Adrenal gland (tissue), 12 donors: ENCODE measurements around the gene SAMD4B. TPM values are rescaled to one million over a fixed set of nuclear protein-coding genes. Genes with fewer than 3 reads are reported as not detected.

Source experiments
- DNase-seq, 7 donors: peaks; one replicate each; pipeline ENCODE4 v3.0.0-alpha.2; 2019 to 2020
- H3K27ac ChIP-seq, 5 donors: fragments of 200-600 bp; sonication (generic) in 4 of 5; 1 replicate in 3 of 5; 2 replicates in 2 of 5; pipeline versions ENCODE4 v1.5.1 to v1.8.0; 2016 to 2020; ENCODE audit warnings: mild to moderate bottlenecking in 1 of 5
- H3K27me3 ChIP-seq: fragments of 200-600 bp; 2 replicates; pipeline ENCODE4 v1.8.0; 2021
- H3K36me3 ChIP-seq, 2 donors: fragments of 200-600 bp; replicated peaks in 1 of 2; 1 replicate in 1 of 2; 2 replicates in 1 of 2; pipeline versions ENCODE4 v1.5.1 to v1.8.0; 2018 to 2022
- H3K4me1 ChIP-seq, 2 donors: fragments of 200-600 bp; replicated peaks in 1 of 2; 1 replicate in 1 of 2; 2 replicates in 1 of 2; pipeline versions ENCODE4 v1.5.1 to v1.8.0; 2018 to 2021
- H3K4me3 ChIP-seq, 4 donors: fragments of 200-600 bp; sonication (generic) in 3 of 4; one replicate each; pipeline ENCODE4 v1.5.1; 2016 to 2018
- H3K9me3 ChIP-seq, 3 donors: fragments of 200-600 bp; sonication (generic) in 1 of 3; replicated peaks in 1 of 3; 1 replicate in 2 of 3; 2 replicates in 1 of 3; pipeline versions ENCODE4 v1.5.1 to v1.8.0; 2016 to 2021
- CTCF ChIP-seq, 6 experiments: fragments of 450-650 bp in 4 of 6; fragments of 200-600 bp in 2 of 6; sonication (generic) in 1 of 6; IDR thresholded peaks; 1 replicate in 5 of 6; 2 replicates in 1 of 6; pipeline versions ENCODE4 v1.5.1 to v1.8.0; 2016 to 2021; ENCODE audit warnings: antibody characterized with exemption in 6 of 6, mild to moderate bottlenecking in 2 of 6, moderate library complexity in 1 of 6
- POLR2A ChIP-seq, 2 donors: fragments of 450-650 bp; IDR thresholded peaks; one replicate each; pipeline ENCODE4 v1.6.1; 2017; ENCODE audit warnings: antibody characterized with exemption in 2 of 2, mild to moderate bottlenecking in 2 of 2, moderate library complexity in 1 of 2
- WGBS, 4 donors: extraction: QIAGEN DNeasy Blood & Tissue Kit in 2 of 4; methylation state at CpG; one replicate each; pipeline versions ENCODE4 v1.1.5 to v1.1.7; 2013 to 2017; 5-methylcytosine and 5-hydroxymethylcytosine counted together
- intact Hi-C, 2 donors: fragments of 100-400 bp; cut with DNase I; formaldehyde crosslinking; loops; one replicate each; pipeline versions ENCODE4 v1.14.1 to v1.15.0; 2022 to 2023
- polyA plus RNA-seq, 3 donors: library from polyadenylated mRNA; stranded (reverse); fragments of 200-250 nt in 2 of 3; fragments of 350-450 nt in 1 of 3; fragmentation: Illumina TruSeq in 1 of 3; extraction: RNeasy Lipid Tissue Mini Kit (QIAGEN cat#74804) in 1 of 3; gene quantifications; one replicate each; pipeline ENCODE4 v1.2.3, GENCODE V29; 2013 to 2014
- total RNA-seq, 9 donors: library from RNA; depleted of rRNA in 4 of 9; stranded (reverse); fragments of >200 nt in 4 of 9; fragments of 120-200 nt in 1 of 9; fragmentation: NEBNext Ultra II Directional in 1 of 9; extraction: Animal tissue kit (Norgen Biotek cat#: 25700) in 1 of 9; gene quantifications; one replicate each; pipeline versions ENCODE4 v1.1.0 to v1.2.4, GENCODE V29; 2013 to 2023
- donor health status: healthy with polysubstance abuse.
- donor health status: Bipolar disorder and iron deficiency.
- donor health status: DM: yes; HTN: yes; CAD: no.
- donor health status: DM: no; HTN: no; CAD: no.
- donor health status: DM: no; HTN: no; CAD: no.
- donor health status: DM: yes; HTN: yes; CAD: no.

Gene SAMD4B
- total and polyA plus RNA-seq, 12 donors = 37.9 to 280 (median 98.6) TPM

- no peaks in the 10 kb centered on the region for H3K9me3 ChIP-seq
- WGBS, 4 donors = 83 to 94% (median 88%) methylated on average over 1 of the region's 1 CpG
- no peaks in the 10 kb centered on the region for H3K4me1 ChIP-seq
- H3K36me3 ChIP-seq = no peaks in the 10 kb centered on the region
- intact Hi-C loops = no loop called here
- TF ChIP-seq POLR2A (IDR thresholded peaks at IDR 0.05) = no peak
- no peak for TF ChIP-seq CTCF (IDR thresholded peaks at IDR 0.05)
- no peak overlapping the region for H3K27ac ChIP-seq
- no peak overlapping the region for H3K4me3 ChIP-seq
- no peak for DNase-seq
- no peaks in the 10 kb centered on the region for H3K27me3 ChIP-seq
These were observed 26.3 kb upstream of the SAMD4B start for GRCh38 chr19:39315933-39316332.

- 85 to 93% (median 88%) methylated on average over 12 of the region's 12 CpGs for WGBS, 4 donors
- no peak overlapping the region for H3K4me3 ChIP-seq
- TF ChIP-seq CTCF (IDR thresholded peaks at IDR 0.05) (no peak), POLR2A (IDR thresholded peaks at IDR 0.05) (no peak)
- no peak overlapping the region for H3K27ac ChIP-seq
- DNase-seq = no peak
- intact Hi-C loops = no loop called here
- no peaks in the 10 kb centered on the region for H3K4me1 ChIP-seq
- H3K27me3 ChIP-seq = no peaks in the 10 kb centered on the region
- H3K36me3 ChIP-seq = no peaks in the 10 kb centered on the region
- H3K9me3 ChIP-seq = no peaks in the 10 kb centered on the region
These were observed 25.4 kb upstream of the SAMD4B start for GRCh38 chr19:39316627-39317321.

GRCh38 chr19:39317476-39317875, 24.7 kb upstream of the SAMD4B start:
- Histone ChIP-seq H3K27ac (no peak overlapping the region), H3K9me3 (no peaks in the 10 kb centered on the region), H3K27me3 (no peaks in the 10 kb centered on the region), H3K4me1 (no peaks in the 10 kb centered on the region), H3K4me3 (no peak overlapping the region), H3K36me3 (no peaks in the 10 kb centered on the region)
- no peak for DNase-seq
- 88 to 97% (median 92%) methylated on average over 4 of the region's 4 CpGs for WGBS, 4 donors
- intact Hi-C loops = no loop called here
- no peak for TF ChIP-seq POLR2A (IDR thresholded peaks at IDR 0.05)
- no peak for TF ChIP-seq CTCF (IDR thresholded peaks at IDR 0.05)

DNA sequence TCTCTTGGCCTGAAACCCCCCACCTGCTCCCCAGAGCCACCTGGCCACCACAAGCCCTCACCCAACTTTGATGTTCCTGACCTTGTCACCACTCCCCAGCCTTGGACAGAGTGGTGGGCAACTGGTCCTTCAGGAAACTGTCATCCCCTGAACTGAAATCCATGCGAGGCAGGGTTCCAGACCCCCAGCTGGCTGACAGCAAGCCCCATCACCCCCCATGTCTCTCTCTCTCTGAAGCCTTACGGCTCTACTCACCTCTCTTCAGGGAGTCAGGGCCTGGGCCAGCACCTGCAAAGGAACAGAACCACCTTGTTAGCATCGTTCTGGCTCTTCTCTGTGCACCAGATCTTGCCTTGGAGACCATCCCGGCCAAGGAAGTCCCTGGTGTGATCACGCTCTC, 24.1 kb upstream of the SAMD4B start:
- TF ChIP-seq POLR2A (IDR thresholded peaks at IDR 0.05) (no peak), CTCF (IDR thresholded peaks at IDR 0.05) (no peak)
- no peak overlapping the region for H3K4me3 ChIP-seq

More for the DNA sequence above, 24.1 kb upstream of the SAMD4B start:
- H3K36me3 ChIP-seq = no peaks in the 10 kb centered on the region
- H3K9me3 ChIP-seq = no peaks in the 10 kb centered on the region
- DNase-seq = no peak
- H3K27ac ChIP-seq = no peak overlapping the region
- no peaks in the 10 kb centered on the region for H3K4me1 ChIP-seq
- 87 to 94% (median 91%) methylated on average over 3 to 5 of the region's 5 CpGs for WGBS, 4 donors
- intact Hi-C loops = no loop called here
- no peaks in the 10 kb centered on the region for H3K27me3 ChIP-seq
